ENCODE data around the gene TSKU.
A peak's percentile ranks its signal among the peaks of the same experiment; 100 is the strongest.

Gene TSKU

GRCh38 chr11:76752321-76753143, 30.6 kb upstream of the TSKU start:
- peak; percentile 93 for DNase-seq (ENCODE audit: low read depth)

GRCh38 chr11:76753449-76753848, 29.7 kb upstream of the TSKU start:
- DNase-seq (ENCODE audit: low read depth): no peak

- no peak for DNase-seq (ENCODE audit: low read depth)
These were observed 29.2 kb upstream of the TSKU start for GRCh38 chr11:76753950-76754349.

- DNase-seq (ENCODE audit: low read depth): no peak
These were observed 26.8 kb upstream of the TSKU start for GRCh38 chr11:76756341-76756741.

GRCh38 chr11:76758311-76758710, 24.8 kb upstream of the TSKU start:
- DNase-seq (ENCODE audit: low read depth): no peak

GRCh38 chr11:76759092-76759491, 24.1 kb upstream of the TSKU start:
- no peak for DNase-seq (ENCODE audit: low read depth)

GRCh38 chr11:76759517-76759916, 23.6 kb upstream of the TSKU start:
- no peak for DNase-seq (ENCODE audit: low read depth)

- DNase-seq (ENCODE audit: low read depth): no peak
These were observed 22.9 kb upstream of the TSKU start for GRCh38 chr11:76760236-76760635.

GRCh38 chr11:76761718-76762355, 21.3 kb upstream of the TSKU start:
- no peak for DNase-seq (ENCODE audit: low read depth)

GRCh38 chr11:76762356-76762752, 20.8 kb upstream of the TSKU start:
- DNase-seq (ENCODE audit: low read depth): no peak

- DNase-seq (ENCODE audit: low read depth): no peak
These were observed 20.1 kb upstream of the TSKU start for GRCh38 chr11:76762867-76763572.

- DNase-seq (ENCODE audit: low read depth): peak; percentile 88
These were observed 19.4 kb upstream of the TSKU start for GRCh38 chr11:76763573-76764346.

- DNase-seq (ENCODE audit: low read depth): no peak
These were observed 18.1 kb upstream of the TSKU start for GRCh38 chr11:76764941-76765665.

- no peak for DNase-seq (ENCODE audit: low read depth)
These were observed 17.2 kb upstream of the TSKU start for GRCh38 chr11:76765863-76766350.

GRCh38 chr11:76766521-76766920, 16.6 kb upstream of the TSKU start:
- no peak for DNase-seq (ENCODE audit: low read depth)

- no peak for DNase-seq (ENCODE audit: low read depth)
These were observed 15.5 kb upstream of the TSKU start for GRCh38 chr11:76767659-76768058.

GRCh38 chr11:76768088-76768908, 14.9 kb upstream of the TSKU start:
- DNase-seq (ENCODE audit: low read depth): no peak

GRCh38 chr11:76768909-76769560, 14.1 kb upstream of the TSKU start:
- DNase-seq (ENCODE audit: low read depth): no peak

GRCh38 chr11:76769645-76770586, 13.2 kb upstream of the TSKU start:
- DNase-seq (ENCODE audit: low read depth): no peak
